Measurements from ENCODE around the gene PARVB.

Gene PARVB

GRCh38 chr22:44155115-44155514 is 131.0 kb downstream of the PARVB start:
- Histone ChIP-seq H3K4me1 (ENCODE audit: control insufficient read depth, insufficient read depth, low read length) (no peaks in the 10 kb centered on the region), H3K4me3 (ENCODE audit: low read length) (no peak overlapping the region), H3K9me3 (ENCODE audit: control insufficient read depth, low read length) (no peaks in the 10 kb centered on the region), H3K9ac (ENCODE audit: low read length) (no peak overlapping the region), H3K27me3 (ENCODE audit: control insufficient read depth, insufficient read depth, low read length) (no peaks in the 10 kb centered on the region), H3K36me3 (ENCODE audit: control insufficient read depth, insufficient read depth, low read length) (no peaks in the 10 kb centered on the region)

GRCh38 chr22:44157916-44158618 is 134.0 kb downstream of the PARVB start:
- Histone ChIP-seq H3K36me3 (ENCODE audit: control insufficient read depth, insufficient read depth, low read length) (no peaks in the 10 kb centered on the region), H3K27me3 (ENCODE audit: control insufficient read depth, insufficient read depth, low read length) (no peaks in the 10 kb centered on the region), H3K9ac (ENCODE audit: low read length) (no peak overlapping the region), H3K4me1 (ENCODE audit: control insufficient read depth, insufficient read depth, low read length) (no peaks in the 10 kb centered on the region), H3K4me3 (ENCODE audit: low read length) (no peak overlapping the region), H3K9me3 (ENCODE audit: control insufficient read depth, low read length) (no peaks in the 10 kb centered on the region)

GRCh38 chr22:44158816-44159215 is 134.7 kb downstream of the PARVB start:
- Histone ChIP-seq H3K4me1 (ENCODE audit: control insufficient read depth, insufficient read depth, low read length) (no peaks in the 10 kb centered on the region), H3K4me3 (ENCODE audit: low read length) (no peak overlapping the region), H3K36me3 (ENCODE audit: control insufficient read depth, insufficient read depth, low read length) (no peaks in the 10 kb centered on the region), H3K27me3 (ENCODE audit: control insufficient read depth, insufficient read depth, low read length) (no peaks in the 10 kb centered on the region), H3K9me3 (ENCODE audit: control insufficient read depth, low read length) (no peaks in the 10 kb centered on the region), H3K9ac (ENCODE audit: low read length) (no peak overlapping the region)

- Histone ChIP-seq H3K9me3 (ENCODE audit: control insufficient read depth, low read length) (no peaks in the 10 kb centered on the region), H3K4me3 (ENCODE audit: low read length) (no peak overlapping the region), H3K36me3 (ENCODE audit: control insufficient read depth, insufficient read depth, low read length) (no peaks in the 10 kb centered on the region), H3K4me1 (ENCODE audit: control insufficient read depth, insufficient read depth, low read length) (no peaks in the 10 kb centered on the region), H3K27me3 (ENCODE audit: control insufficient read depth, insufficient read depth, low read length) (no peaks in the 10 kb centered on the region), H3K9ac (ENCODE audit: low read length) (no peak overlapping the region)
These were observed 135.1 kb downstream of the PARVB start for GRCh38 chr22:44159221-44159620.

- Histone ChIP-seq H3K9ac (ENCODE audit: low read length) (no peak overlapping the region), H3K36me3 (ENCODE audit: control insufficient read depth, insufficient read depth, low read length) (no peaks in the 10 kb centered on the region)
These were observed 135.7 kb downstream of the PARVB start for GRCh38 chr22:44159811-44160210.

GRCh38 chr22:44160421-44160820 is 136.3 kb downstream of the PARVB start:
- Histone ChIP-seq H3K4me3 (ENCODE audit: low read length) (no peak overlapping the region), H3K4me1 (ENCODE audit: control insufficient read depth, insufficient read depth, low read length) (no peaks in the 10 kb centered on the region), H3K36me3 (ENCODE audit: control insufficient read depth, insufficient read depth, low read length) (no peaks in the 10 kb centered on the region), H3K9ac (ENCODE audit: low read length) (no peak overlapping the region), H3K9me3 (ENCODE audit: control insufficient read depth, low read length) (no peaks in the 10 kb centered on the region), H3K27me3 (ENCODE audit: control insufficient read depth, insufficient read depth, low read length) (no peaks in the 10 kb centered on the region)

More at GRCh38 chr22:44159811-44160210, 135.7 kb downstream of the PARVB start:
- no peak overlapping the region for H3K4me3 ChIP-seq (ENCODE audit: low read length)
- H3K27me3 ChIP-seq (ENCODE audit: control insufficient read depth, insufficient read depth, low read length), result no peaks in the 10 kb centered on the region
- no peaks in the 10 kb centered on the region for H3K4me1 ChIP-seq (ENCODE audit: control insufficient read depth, insufficient read depth, low read length)
- no peaks in the 10 kb centered on the region for H3K9me3 ChIP-seq (ENCODE audit: control insufficient read depth, low read length)

- Histone ChIP-seq H3K4me1 (ENCODE audit: control insufficient read depth, insufficient read depth, low read length) (no peaks in the 10 kb centered on the region), H3K27me3 (ENCODE audit: control insufficient read depth, insufficient read depth, low read length) (no peaks in the 10 kb centered on the region), H3K9me3 (ENCODE audit: control insufficient read depth, low read length) (no peaks in the 10 kb centered on the region), H3K4me3 (ENCODE audit: low read length) (no peak overlapping the region), H3K36me3 (ENCODE audit: control insufficient read depth, insufficient read depth, low read length) (no peaks in the 10 kb centered on the region), H3K9ac (ENCODE audit: low read length) (no peak overlapping the region)
These were observed 137.6 kb downstream of the PARVB start for GRCh38 chr22:44161673-44162072.

GRCh38 chr22:44162960-44163359 is 138.9 kb downstream of the PARVB start:
- Histone ChIP-seq H3K9me3 (ENCODE audit: control insufficient read depth, low read length) (no peaks in the 10 kb centered on the region), H3K4me1 (ENCODE audit: control insufficient read depth, insufficient read depth, low read length) (no peaks in the 10 kb centered on the region), H3K36me3 (ENCODE audit: control insufficient read depth, insufficient read depth, low read length) (no peaks in the 10 kb centered on the region), H3K9ac (ENCODE audit: low read length) (no peak overlapping the region), H3K27me3 (ENCODE audit: control insufficient read depth, insufficient read depth, low read length) (no peaks in the 10 kb centered on the region), H3K4me3 (ENCODE audit: low read length) (no peak overlapping the region)

- Histone ChIP-seq H3K4me1 (ENCODE audit: control insufficient read depth, insufficient read depth, low read length) (no peaks in the 10 kb centered on the region), H3K9ac (ENCODE audit: low read length) (no peak overlapping the region), H3K9me3 (ENCODE audit: control insufficient read depth, low read length) (no peaks in the 10 kb centered on the region), H3K4me3 (ENCODE audit: low read length) (no peak overlapping the region), H3K36me3 (ENCODE audit: control insufficient read depth, insufficient read depth, low read length) (no peaks in the 10 kb centered on the region), H3K27me3 (ENCODE audit: control insufficient read depth, insufficient read depth, low read length) (no peaks in the 10 kb centered on the region)
These were observed 139.4 kb downstream of the PARVB start for GRCh38 chr22:44163536-44163935.

- H3K4me1 ChIP-seq (ENCODE audit: control insufficient read depth, insufficient read depth, low read length), result no peaks in the 10 kb centered on the region
- H3K36me3 ChIP-seq (ENCODE audit: control insufficient read depth, insufficient read depth, low read length), result no peaks in the 10 kb centered on the region
- H3K9me3 ChIP-seq (ENCODE audit: control insufficient read depth, low read length), result no peaks in the 10 kb centered on the region
- H3K27me3 ChIP-seq (ENCODE audit: control insufficient read depth, insufficient read depth, low read length), result no peaks in the 10 kb centered on the region
- H3K4me3 ChIP-seq (ENCODE audit: low read length), result no peak overlapping the region
- H3K9ac ChIP-seq (ENCODE audit: low read length), result no peak overlapping the region
These were observed 139.9 kb downstream of the PARVB start for GRCh38 chr22:44164031-44164430.

GRCh38 chr22:44165286-44165874 is 141.3 kb downstream of the PARVB start:
- Histone ChIP-seq H3K9ac (ENCODE audit: low read length) (no peak overlapping the region), H3K4me3 (ENCODE audit: low read length) (no peak overlapping the region), H3K36me3 (ENCODE audit: control insufficient read depth, insufficient read depth, low read length) (no peaks in the 10 kb centered on the region), H3K4me1 (ENCODE audit: control insufficient read depth, insufficient read depth, low read length) (no peaks in the 10 kb centered on the region), H3K9me3 (ENCODE audit: control insufficient read depth, low read length) (no peaks in the 10 kb centered on the region), H3K27me3 (ENCODE audit: control insufficient read depth, insufficient read depth, low read length) (no peaks in the 10 kb centered on the region)

GRCh38 chr22:44166498-44167276 is 142.6 kb downstream of the PARVB start:
- Histone ChIP-seq H3K36me3 (ENCODE audit: control insufficient read depth, insufficient read depth, low read length) (no peaks in the 10 kb centered on the region), H3K4me3 (ENCODE audit: low read length) (no peak overlapping the region), H3K27me3 (ENCODE audit: control insufficient read depth, insufficient read depth, low read length) (no peaks in the 10 kb centered on the region)

More at GRCh38 chr22:44166498-44167276, 142.6 kb downstream of the PARVB start:
- Histone ChIP-seq H3K9ac (ENCODE audit: low read length) (no peak overlapping the region), H3K4me1 (ENCODE audit: control insufficient read depth, insufficient read depth, low read length) (no peaks in the 10 kb centered on the region), H3K9me3 (ENCODE audit: control insufficient read depth, low read length) (no peaks in the 10 kb centered on the region)

All from mucosa of stomach (tissue), 1 donor.